CD1c-positive myeloid dendritic cell (primary cell): ENCODE data around the gene MYO1B.

ENCODE experiments used
- DNase-seq: peaks from one replicate; pipeline ENCODE4 v3.0.0-alpha.2; 2016; ENCODE audit errors: extremely low spot score

MYO1B gene

GRCh38 chr2:191459158-191459557 lies 214.0 kb downstream of the MYO1B start:
- no peak for DNase-seq

- DNase-seq, result no peak
Observed at GRCh38 chr2:191462370-191462769, 217.2 kb downstream of the MYO1B start.

GRCh38 chr2:191463790-191464189 lies 218.6 kb downstream of the MYO1B start:
- no peak for DNase-seq

DNA sequence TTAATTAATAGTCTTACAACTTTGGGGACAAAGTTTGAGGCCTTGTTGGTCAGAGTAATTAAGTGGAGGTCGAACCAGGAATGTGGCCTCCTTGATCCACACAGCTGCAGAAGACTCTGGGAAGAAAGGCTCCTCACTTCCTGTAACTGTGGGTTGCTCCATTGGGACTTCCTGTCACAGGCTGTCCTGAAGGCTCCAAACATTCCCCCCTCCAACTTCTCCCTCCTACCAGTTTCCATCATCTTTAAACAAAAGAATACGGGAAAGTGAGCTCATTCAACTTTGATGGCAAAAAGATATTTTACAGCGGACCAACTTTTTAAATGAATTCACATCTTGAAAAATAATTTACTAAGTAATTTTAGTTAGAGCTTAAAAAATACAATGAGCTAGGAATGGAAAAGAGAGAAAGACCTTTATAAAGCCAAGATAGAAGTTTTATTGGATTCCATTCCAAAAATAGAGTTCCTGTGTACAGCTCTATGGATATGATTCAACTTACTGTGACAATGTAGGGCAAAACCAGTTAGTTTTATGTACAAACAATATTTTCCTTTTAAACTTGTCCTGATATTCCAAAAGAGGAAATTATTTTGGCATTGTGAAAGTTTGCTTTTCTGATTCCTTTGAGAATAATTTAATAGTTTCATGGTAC lies 220.7 kb downstream of the MYO1B start:
- no peak for DNase-seq

- DNase-seq, result no peak
Observed at GRCh38 chr2:191467113-191467512, 221.9 kb downstream of the MYO1B start.

DNA sequence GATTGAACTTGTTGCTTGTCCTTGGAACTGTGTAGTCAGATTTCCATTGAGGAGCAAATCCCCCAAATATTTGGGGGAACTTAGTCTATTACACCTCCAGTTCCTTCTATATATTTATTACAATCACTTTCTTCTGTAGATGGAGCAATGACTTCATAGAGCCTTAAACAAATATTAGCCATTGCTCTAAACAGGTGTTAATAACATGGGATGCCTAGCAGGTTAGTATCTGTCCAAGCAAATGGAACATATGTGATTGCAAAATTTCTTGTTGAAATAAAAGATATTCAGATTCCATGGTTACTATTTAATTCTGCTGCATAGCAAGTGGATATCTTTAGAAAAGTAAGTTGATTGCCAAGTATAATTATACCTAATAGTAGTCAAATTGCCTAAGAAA lies 225.1 kb downstream of the MYO1B start:
- DNase-seq, result no peak

GRCh38 chr2:191474464-191474863 lies 229.3 kb downstream of the MYO1B start:
- DNase-seq, result no peak
